22Rv1 (cell line): ENCODE measurements around the gene NUP85.

Source experiments
- H3K27ac ChIP-seq: fragments of 450-650 bp; 2 replicates; pipeline ENCODE4 v1.5.1; 2017
- ZFX ChIP-seq: fragments of 450-650 bp; IDR thresholded peaks from 2 replicates; pipeline ENCODE4 v1.6.1; 2017; ENCODE audit warnings: antibody characterized with exemption, borderline replicate concordance
- TF ChIP-seq, protein P1 (sequence below): fragments of 450-650 bp; IDR thresholded peaks from 2 replicates; pipeline ENCODE4 v1.5.1; 2017; ENCODE audit warnings: mild to moderate bottlenecking

NUP85 gene

DNA sequence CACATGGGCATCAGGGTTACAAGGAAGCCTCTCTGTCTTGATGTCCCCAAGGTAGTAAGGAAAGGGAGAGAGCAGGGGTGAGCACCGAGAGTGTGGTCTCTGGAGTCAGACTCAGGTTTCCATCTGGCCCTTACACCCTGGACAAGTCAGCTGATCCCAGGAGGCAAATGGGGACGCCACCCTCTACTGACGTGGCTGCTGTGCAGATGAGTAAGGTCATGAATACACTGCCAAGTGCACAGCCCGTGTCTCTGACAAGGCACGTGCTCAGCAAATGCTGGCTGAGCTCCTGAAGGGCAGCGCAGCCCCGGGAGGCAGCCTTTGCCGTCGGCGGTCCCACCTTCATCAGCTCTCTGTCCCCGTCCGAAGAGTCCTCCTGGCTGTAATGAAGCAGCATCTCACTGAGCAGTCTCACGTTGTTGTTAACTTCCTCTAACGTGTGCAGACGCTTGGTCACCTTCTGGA, 36.5 kb downstream of the NUP85 start:
- no peak overlapping the region for H3K27ac ChIP-seq
- TF ChIP-seq, protein P1, sequence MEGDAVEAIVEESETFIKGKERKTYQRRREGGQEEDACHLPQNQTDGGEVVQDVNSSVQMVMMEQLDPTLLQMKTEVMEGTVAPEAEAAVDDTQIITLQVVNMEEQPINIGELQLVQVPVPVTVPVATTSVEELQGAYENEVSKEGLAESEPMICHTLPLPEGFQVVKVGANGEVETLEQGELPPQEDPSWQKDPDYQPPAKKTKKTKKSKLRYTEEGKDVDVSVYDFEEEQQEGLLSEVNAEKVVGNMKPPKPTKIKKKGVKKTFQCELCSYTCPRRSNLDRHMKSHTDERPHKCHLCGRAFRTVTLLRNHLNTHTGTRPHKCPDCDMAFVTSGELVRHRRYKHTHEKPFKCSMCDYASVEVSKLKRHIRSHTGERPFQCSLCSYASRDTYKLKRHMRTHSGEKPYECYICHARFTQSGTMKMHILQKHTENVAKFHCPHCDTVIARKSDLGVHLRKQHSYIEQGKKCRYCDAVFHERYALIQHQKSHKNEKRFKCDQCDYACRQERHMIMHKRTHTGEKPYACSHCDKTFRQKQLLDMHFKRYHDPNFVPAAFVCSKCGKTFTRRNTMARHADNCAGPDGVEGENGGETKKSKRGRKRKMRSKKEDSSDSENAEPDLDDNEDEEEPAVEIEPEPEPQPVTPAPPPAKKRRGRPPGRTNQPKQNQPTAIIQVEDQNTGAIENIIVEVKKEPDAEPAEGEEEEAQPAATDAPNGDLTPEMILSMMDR = no peak
- TF ChIP-seq ZFX = no peak

GRCh38 chr17:75242461-75243042, 37.1 kb downstream of the NUP85 start:
- TF ChIP-seq, protein P1 = no peak
- no peak for TF ChIP-seq ZFX
- no peak overlapping the region for H3K27ac ChIP-seq

DNA sequence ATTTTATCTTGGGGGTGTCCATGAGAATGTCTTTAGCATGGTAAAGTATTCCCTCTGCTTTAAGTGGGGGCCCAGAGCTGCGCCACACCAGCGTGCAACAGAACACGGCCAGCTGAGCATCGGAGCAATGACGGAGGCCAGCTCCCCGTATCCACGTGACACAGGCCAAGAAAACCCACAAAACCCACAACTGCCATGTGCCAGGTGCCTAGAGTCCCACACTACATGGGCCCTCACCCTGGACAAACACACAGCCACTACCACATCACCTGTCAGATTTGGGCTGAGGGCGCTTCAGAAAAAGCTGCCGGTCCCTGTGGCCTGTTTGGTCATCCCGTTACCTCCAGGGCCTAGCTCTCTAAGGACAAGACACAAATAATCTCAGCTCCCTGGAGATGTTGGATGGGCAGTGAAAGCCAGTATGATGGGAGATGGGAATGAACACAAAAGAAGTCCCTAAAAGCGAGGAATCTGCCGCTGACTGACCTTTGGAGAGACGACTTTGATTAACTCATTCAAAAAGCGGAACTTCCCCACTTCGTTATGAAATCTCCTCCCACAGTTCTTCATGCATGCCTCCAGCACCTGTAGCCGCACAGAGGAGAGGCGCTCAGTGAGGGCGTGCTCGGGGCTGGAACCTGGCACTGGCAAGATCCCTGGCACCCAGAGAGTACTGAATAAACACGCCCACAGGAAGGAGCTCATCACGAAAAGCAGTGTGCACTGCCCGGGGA, 38.8 kb downstream of the NUP85 start:
- TF ChIP-seq, protein P1 = no peak
- no peak for TF ChIP-seq ZFX
- no peak overlapping the region for H3K27ac ChIP-seq

DNA sequence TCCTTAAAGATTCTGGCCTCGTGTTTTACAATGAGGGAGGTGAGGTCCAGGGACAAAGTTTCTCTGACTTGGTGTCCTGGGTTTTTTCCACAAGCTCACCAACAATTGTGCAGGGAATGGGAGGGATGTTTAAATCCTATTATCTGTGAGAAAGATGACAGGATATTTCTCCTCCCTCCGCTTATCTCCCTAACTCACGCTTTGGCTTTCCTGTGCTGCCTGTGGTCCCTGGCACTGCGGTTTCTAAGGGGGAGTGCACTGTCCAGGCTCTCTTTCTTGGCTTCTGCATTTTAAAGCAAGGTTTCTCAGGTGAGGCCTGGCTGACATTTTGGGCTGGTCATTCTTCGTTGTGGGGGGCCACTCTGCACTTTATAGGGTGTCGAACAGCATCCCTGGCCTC, 39.5 kb downstream of the NUP85 start:
- TF ChIP-seq, protein P1 = no peak
- no peak for TF ChIP-seq ZFX
- H3K27ac ChIP-seq = no peak overlapping the region

GRCh38 chr17:75246404-75246803, 40.9 kb downstream of the NUP85 start:
- no peak overlapping the region for H3K27ac ChIP-seq
- no peak for TF ChIP-seq ZFX
- TF ChIP-seq, protein P1 = no peak

DNA sequence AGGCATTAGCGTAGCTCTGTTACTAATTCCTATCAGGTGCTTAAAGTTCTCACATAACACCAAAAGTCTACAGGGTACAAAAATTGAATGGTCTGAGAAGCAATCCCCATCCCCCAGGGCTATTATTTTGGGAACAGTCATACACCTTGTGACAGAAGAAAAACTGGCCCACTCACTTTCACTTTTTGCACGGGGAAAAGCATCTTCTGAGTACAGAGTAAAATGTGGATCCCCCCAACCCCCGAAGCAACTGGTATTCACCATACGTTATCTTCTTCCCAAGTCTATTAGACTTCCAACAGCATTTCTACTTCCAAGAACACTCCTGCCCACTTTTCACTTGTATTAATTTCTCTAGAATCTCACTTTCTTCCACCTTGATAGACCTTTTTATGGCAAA, 44.1 kb downstream of the NUP85 start:
- no peak for TF ChIP-seq ZFX
- TF ChIP-seq, protein P1 = no peak
- H3K27ac ChIP-seq = no peak overlapping the region

GRCh38 chr17:75250009-75250471, 44.6 kb downstream of the NUP85 start:
- no peak overlapping the region for H3K27ac ChIP-seq
- TF ChIP-seq, protein P1 = no peak
- no peak for TF ChIP-seq ZFX
